BLaER1 (cell line): Measurements from ENCODE around the gene UQCR11.

Experiments
- H3K27ac ChIP-seq: shearing (Covaris generic); formaldehyde crosslinking; 2 replicates; pipeline ENCODE4 v1.8.1; 2022
- H3K27me3 ChIP-seq: shearing (Covaris generic); formaldehyde crosslinking; 2 replicates; pipeline ENCODE4 v1.8.1; 2022
- H3K36me3 ChIP-seq: shearing (Covaris generic); formaldehyde crosslinking; 2 replicates; pipeline ENCODE4 v1.8.1; 2022
- H3K4me1 ChIP-seq: shearing (Covaris generic); formaldehyde crosslinking; 2 replicates; pipeline ENCODE4 v1.8.1; 2022
- H3K4me2 ChIP-seq: shearing (Covaris generic); formaldehyde crosslinking; 2 replicates; pipeline ENCODE4 v1.8.1; 2022
- H3K4me3 ChIP-seq: shearing (Covaris generic); formaldehyde crosslinking; 2 replicates; pipeline ENCODE4 v1.8.1; 2022
- H3K9ac ChIP-seq: shearing (Covaris generic); formaldehyde crosslinking; 2 replicates; pipeline ENCODE4 v1.8.1; 2022
- H3K9me3 ChIP-seq: shearing (Covaris generic); formaldehyde crosslinking; 2 replicates; pipeline ENCODE4 v1.8.1; 2022
- H4K20me1 ChIP-seq: shearing (Covaris generic); formaldehyde crosslinking; 2 replicates; pipeline ENCODE4 v1.8.1; 2022
- Cebpa-rat ChIP-seq: shearing (Covaris generic); IDR thresholded peaks from 2 replicates; pipeline ENCODE4 v1.8.1; 2022

The UQCR11 gene

GRCh38 chr19:1593501-1593772 is 11.8 kb downstream of the UQCR11 start:
- Histone ChIP-seq H3K9ac (peak overlapping the region; percentile 100), H3K27ac (0 out of 2 replicates have a peak overlapping the region, but pooled peaks have one; percentile 80), H3K27me3 (no peaks in the 10 kb centered on the region), H4K20me1 (peaks cover 43% of the 10 kb centered on the region), H3K9me3 (peaks cover 7% of the 10 kb centered on the region; the same call in 1 of the 2 replicates), H3K4me2 (peak overlapping the region; percentile 96), H3K36me3 (peaks cover 66% of the 10 kb centered on the region), H3K4me3 (peak overlapping the region; percentile 98), H3K4me1 (peaks cover 38% of the 10 kb centered on the region)
- TF ChIP-seq Cebpa-rat = no peak

- Histone ChIP-seq H3K4me1 (peaks cover 40% of the 10 kb centered on the region), H3K27ac (peak within 1 kb of the TSS; percentile 100), H3K4me3 (peak within 1 kb of the TSS; percentile 98), H3K36me3 (peaks cover 66% of the 10 kb centered on the region), H3K27me3 (no peaks in the 10 kb centered on the region), H3K9me3 (peaks cover 6% of the 10 kb centered on the region; the same call in 1 of the 2 replicates), H4K20me1 (peaks cover 44% of the 10 kb centered on the region), H3K4me2 (peak within 1 kb of the TSS; percentile 99), H3K9ac (peak within 1 kb of the TSS; percentile 100)
- TF ChIP-seq Cebpa-rat = no peak
These were observed 12.3 kb downstream of the UQCR11 start, which contains the start of gene MBD3 for GRCh38 chr19:1592755-1593500. MBD3 (minus strand) TSS chr19:1592865; CDS start chr19:1592631, 234 bp downstream.

- peaks cover 44% of the 10 kb centered on the region for H4K20me1 ChIP-seq
- peaks cover 66% of the 10 kb centered on the region for H3K36me3 ChIP-seq
- peak overlapping the region; percentile 99 for H3K4me2 ChIP-seq
- peak overlapping the region; percentile 98 for H3K4me3 ChIP-seq
- peak overlapping the region; percentile 100 for H3K27ac ChIP-seq
- no peaks in the 10 kb centered on the region for H3K27me3 ChIP-seq
- H3K9ac ChIP-seq = peak overlapping the region; percentile 100
- H3K9me3 ChIP-seq = no peaks in the 10 kb centered on the region
- peaks cover 35% of the 10 kb centered on the region for H3K4me1 ChIP-seq
- no peak for TF ChIP-seq Cebpa-rat
These were observed 13.1 kb downstream of the UQCR11 start for GRCh38 chr19:1592024-1592754.

- peak overlapping the region; percentile 100 for H3K27ac ChIP-seq
- peaks cover 66% of the 10 kb centered on the region for H3K36me3 ChIP-seq
- peak overlapping the region; percentile 99 for H3K4me2 ChIP-seq
- no peak for TF ChIP-seq Cebpa-rat
- peak overlapping the region; percentile 100 for H3K9ac ChIP-seq
- H3K27me3 ChIP-seq = no peaks in the 10 kb centered on the region
- peaks cover 49% of the 10 kb centered on the region for H4K20me1 ChIP-seq
- no peaks in the 10 kb centered on the region for H3K9me3 ChIP-seq
- H3K4me1 ChIP-seq = peaks cover 30% of the 10 kb centered on the region
- H3K4me3 ChIP-seq = peak overlapping the region; percentile 98
These were observed 13.7 kb downstream of the UQCR11 start for GRCh38 chr19:1591421-1592023.

DNA sequence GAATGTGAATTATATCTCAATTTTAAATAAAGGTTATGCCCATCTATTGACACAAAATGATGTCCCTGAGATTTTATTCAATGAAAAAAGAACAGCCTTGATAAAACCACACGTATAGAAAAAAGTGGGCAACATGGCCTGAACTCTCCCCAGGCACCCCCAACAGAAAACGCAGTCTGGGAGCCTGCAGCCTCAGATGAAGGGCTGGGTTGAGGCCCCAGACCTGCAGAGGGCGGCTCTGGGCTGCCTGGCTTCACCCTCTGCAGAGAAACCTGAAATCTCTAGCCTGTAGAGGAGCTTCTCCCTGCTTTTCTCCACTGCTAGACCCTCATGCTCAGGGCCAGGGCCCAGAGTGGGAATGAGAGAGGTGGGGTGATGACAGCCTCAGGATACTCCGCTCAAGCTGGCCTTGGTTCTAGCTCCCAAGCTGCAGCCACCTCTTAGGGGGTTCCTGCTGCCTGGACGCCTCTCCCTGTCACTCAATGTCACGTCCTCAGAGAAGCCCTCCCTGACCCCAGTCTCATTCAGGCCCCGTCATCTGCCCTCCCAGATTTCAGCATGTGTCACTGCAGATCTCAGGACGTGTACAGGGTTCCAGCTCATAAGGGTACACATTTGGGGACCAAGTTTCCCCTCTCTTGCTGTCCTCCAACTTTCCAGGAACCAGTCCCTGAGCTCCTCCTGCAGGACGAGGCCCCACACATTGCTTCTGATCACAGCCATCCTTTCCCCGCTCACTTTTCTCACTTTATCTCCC is 14.4 kb downstream of the UQCR11 start:
- peaks cover 66% of the 10 kb centered on the region for H3K36me3 ChIP-seq
- peaks cover 56% of the 10 kb centered on the region for H4K20me1 ChIP-seq
- peak overlapping the region; percentile 98 for H3K4me3 ChIP-seq
- peak overlapping the region; percentile 100 for H3K9ac ChIP-seq
- H3K9me3 ChIP-seq = no peaks in the 10 kb centered on the region
- no peaks in the 10 kb centered on the region for H3K27me3 ChIP-seq
- H3K4me1 ChIP-seq = peaks cover 30% of the 10 kb centered on the region
- H3K27ac ChIP-seq = peak overlapping the region; percentile 100
- TF ChIP-seq Cebpa-rat = no peak
- H3K4me2 ChIP-seq = peak overlapping the region; percentile 99

GRCh38 chr19:1587872-1588271 is 17.4 kb downstream of the UQCR11 start:
- Histone ChIP-seq H3K27me3 (no peaks in the 10 kb centered on the region), H3K9me3 (no peaks in the 10 kb centered on the region), H4K20me1 (peaks cover 86% of the 10 kb centered on the region), H3K36me3 (peaks cover 75% of the 10 kb centered on the region), H3K9ac (no peak overlapping the region), H3K4me1 (peaks cover 23% of the 10 kb centered on the region), H3K4me2 (no peak overlapping the region), H3K4me3 (no peak overlapping the region), H3K27ac (no peak overlapping the region)
- TF ChIP-seq Cebpa-rat = no peak

DNA sequence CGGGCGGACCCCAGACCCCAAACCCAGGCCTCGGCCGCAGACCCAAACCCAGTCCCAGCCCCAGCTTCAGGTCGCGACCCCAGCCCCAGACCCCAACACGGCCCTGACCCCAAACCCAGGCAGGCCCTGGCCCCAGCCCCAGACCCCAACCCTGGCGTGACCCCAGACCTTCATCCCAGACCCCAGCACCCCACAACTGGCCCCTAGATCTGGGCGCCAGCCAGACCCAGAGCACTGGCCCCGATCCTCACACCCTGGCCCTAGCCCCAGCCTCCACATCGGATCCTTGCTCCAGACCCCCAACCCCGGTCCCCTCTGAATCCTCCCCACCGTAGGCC is 20.1 kb downstream of the UQCR11 start:
- TF ChIP-seq Cebpa-rat = no peak
- Histone ChIP-seq H3K36me3 (peaks cover 99% of the 10 kb centered on the region), H3K4me1 (peaks cover 14% of the 10 kb centered on the region), H3K4me3 (no peak overlapping the region), H3K4me2 (no peak overlapping the region), H3K9me3 (no peaks in the 10 kb centered on the region), H3K27me3 (no peaks in the 10 kb centered on the region), H4K20me1 (peaks cover 96% of the 10 kb centered on the region), H3K27ac (no peak overlapping the region), H3K9ac (no peak overlapping the region)

GRCh38 chr19:1584500-1585242 is 20.6 kb downstream of the UQCR11 start:
- H3K4me3 ChIP-seq = no peak overlapping the region
- no peak overlapping the region for H3K4me2 ChIP-seq
- no peak overlapping the region for H3K9ac ChIP-seq
- no peaks in the 10 kb centered on the region for H3K9me3 ChIP-seq
- no peak for TF ChIP-seq Cebpa-rat
- H3K27ac ChIP-seq = no peak overlapping the region
- H3K4me1 ChIP-seq = peaks cover 9% of the 10 kb centered on the region
- peaks cover 99% of the 10 kb centered on the region for H3K36me3 ChIP-seq
- no peaks in the 10 kb centered on the region for H3K27me3 ChIP-seq
- peaks cover 96% of the 10 kb centered on the region for H4K20me1 ChIP-seq

DNA sequence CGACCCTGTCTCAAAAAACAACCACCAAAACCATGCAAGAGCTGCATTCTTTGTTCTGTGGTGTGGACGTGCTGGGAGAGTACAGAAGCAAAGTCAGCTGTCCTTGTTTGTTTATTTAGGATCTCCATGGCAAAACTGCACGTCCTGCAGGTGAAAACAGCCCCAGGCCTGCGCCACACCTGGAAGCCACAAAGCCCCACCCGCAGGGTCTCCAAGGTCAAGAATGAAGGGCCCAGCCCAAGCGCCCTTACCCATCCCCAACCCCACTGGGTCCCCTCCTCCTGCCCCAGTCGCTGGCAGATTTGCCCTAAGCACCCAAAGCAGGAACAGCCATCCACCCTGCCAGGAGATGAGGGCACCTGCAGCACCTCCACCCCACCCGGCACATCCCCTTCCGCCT is 23.1 kb downstream of the UQCR11 start:
- no peak for TF ChIP-seq Cebpa-rat
- Histone ChIP-seq H3K9ac (no peak overlapping the region), H3K36me3 (peaks cover 100% of the 10 kb centered on the region), H3K27ac (no peak overlapping the region), H4K20me1 (peaks cover 97% of the 10 kb centered on the region), H3K4me2 (no peak overlapping the region), H3K4me1 (no peaks in the 10 kb centered on the region), H3K9me3 (no peaks in the 10 kb centered on the region), H3K4me3 (no peak overlapping the region), H3K27me3 (no peaks in the 10 kb centered on the region)
